Measurements from ENCODE around the gene PTPN4. TPM values are rescaled to one million over a fixed set of nuclear protein-coding genes. Genes with fewer than 3 reads are reported as not detected.

PTPN4 gene
- total RNA-seq, 1 donor, result 28.5 TPM

DNA sequence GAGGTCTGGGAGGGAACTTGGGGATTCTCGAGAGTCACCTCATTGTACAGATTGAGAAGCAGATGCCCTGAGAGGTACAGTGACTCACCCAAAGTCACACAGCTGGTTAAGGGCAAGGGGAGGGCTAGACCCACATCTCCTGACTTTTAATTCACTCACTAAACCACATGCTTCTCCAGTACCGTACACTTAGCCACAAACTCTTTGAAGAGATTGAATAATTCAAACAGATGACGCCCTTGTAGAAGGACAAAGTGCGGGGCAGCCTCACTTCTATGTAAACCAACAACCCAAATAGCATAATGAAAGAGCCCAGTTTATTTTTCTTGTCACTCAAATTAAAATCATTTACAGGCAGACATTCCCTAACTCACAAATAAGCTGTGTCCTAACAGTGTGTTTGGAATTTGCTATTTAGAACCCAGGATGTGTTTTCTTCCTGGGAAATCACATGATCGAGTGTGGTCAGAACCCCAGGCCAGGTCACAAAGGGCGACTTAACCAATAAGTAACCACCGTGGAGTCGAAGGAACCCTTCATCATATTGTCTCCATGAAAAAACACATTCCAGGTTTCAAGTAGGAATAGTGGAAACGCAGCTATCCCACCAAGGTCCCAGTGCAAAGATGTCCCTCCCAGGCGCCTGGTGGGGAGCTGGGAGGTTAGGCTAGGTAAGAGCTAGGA is 35.8 kb upstream of the PTPN4 start:
- H3K4me3 ChIP-seq (ENCODE audit: low read depth, low read length), result no peak overlapping the region
- no peak for DNase-seq (ENCODE audit: low read depth)
- TF ChIP-seq, protein P1, sequence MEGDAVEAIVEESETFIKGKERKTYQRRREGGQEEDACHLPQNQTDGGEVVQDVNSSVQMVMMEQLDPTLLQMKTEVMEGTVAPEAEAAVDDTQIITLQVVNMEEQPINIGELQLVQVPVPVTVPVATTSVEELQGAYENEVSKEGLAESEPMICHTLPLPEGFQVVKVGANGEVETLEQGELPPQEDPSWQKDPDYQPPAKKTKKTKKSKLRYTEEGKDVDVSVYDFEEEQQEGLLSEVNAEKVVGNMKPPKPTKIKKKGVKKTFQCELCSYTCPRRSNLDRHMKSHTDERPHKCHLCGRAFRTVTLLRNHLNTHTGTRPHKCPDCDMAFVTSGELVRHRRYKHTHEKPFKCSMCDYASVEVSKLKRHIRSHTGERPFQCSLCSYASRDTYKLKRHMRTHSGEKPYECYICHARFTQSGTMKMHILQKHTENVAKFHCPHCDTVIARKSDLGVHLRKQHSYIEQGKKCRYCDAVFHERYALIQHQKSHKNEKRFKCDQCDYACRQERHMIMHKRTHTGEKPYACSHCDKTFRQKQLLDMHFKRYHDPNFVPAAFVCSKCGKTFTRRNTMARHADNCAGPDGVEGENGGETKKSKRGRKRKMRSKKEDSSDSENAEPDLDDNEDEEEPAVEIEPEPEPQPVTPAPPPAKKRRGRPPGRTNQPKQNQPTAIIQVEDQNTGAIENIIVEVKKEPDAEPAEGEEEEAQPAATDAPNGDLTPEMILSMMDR (IDR thresholded peaks at IDR 0.05; ENCODE audit: insufficient read depth, low read depth, low read length), result no peak

DNA sequence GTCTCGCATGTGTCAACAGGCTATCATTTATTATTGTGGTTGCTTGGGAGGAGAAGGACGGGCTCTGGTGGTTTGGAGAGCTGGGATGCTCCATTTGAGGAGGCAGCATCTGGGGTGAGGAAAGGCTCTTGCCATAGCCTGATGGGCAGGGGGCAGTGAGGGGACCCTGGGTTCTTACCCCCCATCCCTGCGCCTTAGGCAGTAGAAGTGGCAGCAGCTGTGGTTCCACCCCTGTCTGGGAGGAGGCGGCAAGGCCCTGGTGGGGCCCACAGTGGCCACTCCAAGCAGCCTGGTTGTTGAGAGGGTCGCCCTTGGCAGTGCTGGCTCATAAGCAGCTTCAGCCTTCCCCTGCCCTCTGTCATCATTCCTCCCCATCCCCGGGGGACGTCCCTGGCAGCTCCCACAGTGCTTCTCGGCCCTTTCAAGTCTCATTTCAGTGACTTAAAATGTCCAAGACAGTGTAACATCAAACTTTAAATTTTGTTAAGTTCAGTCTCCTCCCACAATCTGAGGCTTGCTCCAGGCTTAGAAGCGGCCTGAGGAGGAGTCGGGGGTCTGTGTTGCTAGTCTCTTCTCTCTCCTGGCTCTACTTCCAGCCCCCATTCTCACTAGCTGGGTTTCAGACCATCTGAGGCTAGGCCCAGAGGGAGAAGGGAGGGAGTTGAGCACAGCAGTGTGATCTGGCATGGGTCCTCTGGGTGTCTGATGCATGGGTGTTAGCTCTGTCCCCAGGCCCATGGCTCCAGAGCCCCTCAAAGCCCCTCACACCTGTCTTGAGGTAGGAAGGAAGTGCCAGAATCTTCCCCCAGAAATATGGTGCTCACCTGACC is 34.9 kb upstream of the PTPN4 start:
- TF ChIP-seq, protein P1 (IDR thresholded peaks at IDR 0.05; ENCODE audit: insufficient read depth, low read depth, low read length), result no peak
- DNase-seq (ENCODE audit: low read depth), result no peak
- H3K4me3 ChIP-seq (ENCODE audit: low read depth, low read length), result no peak overlapping the region

DNA sequence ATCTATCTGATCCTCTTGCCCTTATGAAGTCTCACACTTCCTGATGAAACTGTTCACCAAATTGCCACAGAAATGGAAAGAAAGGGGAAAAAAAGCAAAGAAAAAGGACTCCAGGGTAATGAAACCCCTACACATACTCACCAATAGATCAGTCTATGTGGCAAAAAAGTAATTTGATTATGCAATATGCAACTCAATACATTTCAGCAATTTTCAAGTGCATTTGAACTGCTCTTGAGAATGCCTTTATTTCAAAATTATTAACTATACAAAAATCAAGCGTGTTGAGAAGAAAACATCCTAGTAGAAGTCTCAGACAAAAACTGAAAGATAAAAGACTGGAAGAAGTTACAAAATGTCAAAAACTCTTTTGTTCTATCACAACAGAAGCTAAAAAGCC is 32.2 kb upstream of the PTPN4 start:
- TF ChIP-seq, protein P1 (IDR thresholded peaks at IDR 0.05; ENCODE audit: insufficient read depth, low read depth, low read length), result no peak
- no peak for DNase-seq (ENCODE audit: low read depth)
- no peak overlapping the region for H3K4me3 ChIP-seq (ENCODE audit: low read depth, low read length)

DNA sequence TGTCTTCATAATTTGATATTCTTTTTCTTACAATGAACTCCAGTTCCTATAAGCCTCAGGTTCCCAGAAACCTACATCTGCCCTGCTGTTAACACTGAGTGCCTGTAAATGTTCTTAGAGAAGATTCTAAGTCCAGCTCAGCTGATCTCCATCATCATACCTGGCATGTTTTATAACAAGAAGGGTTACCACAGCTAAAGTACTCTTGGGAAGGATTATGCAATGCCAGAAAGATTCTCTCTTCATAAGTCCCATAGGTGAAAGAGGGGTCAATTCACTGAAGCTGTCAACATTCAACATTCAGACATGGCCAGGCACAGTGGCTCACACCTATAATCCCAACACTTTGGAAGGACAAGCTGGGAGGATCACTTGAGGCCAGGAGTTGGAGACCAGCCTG is 31.3 kb upstream of the PTPN4 start:
- TF ChIP-seq, protein P1 (IDR thresholded peaks at IDR 0.05; ENCODE audit: insufficient read depth, low read depth, low read length), result no peak
- no peak for DNase-seq (ENCODE audit: low read depth)
- H3K4me3 ChIP-seq (ENCODE audit: low read depth, low read length), result no peak overlapping the region

DNA sequence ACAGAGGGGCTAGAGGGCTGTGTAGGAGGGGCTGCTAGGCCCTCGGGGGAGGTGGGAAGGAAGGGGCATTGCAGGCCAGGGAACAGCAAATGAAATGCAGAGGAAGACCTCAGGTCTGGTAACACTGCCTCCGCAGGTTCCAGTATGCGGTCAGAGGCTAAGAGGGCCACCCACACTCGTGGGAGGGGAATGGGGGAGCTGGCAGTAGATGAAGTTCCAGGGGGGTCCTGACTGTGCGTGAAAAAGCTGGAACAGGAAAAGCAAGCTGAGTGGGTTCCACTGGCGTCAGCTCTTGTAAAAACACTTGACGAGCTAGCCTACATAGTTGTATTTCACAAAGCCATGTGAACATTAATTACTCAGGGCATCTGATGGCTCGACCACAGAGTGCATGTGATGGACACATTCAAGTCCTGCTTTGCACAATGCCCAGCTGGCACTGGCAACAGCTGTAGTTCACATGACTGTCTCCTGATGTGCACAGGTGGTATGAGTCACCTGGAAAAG is 29.0 kb upstream of the PTPN4 start:
- no peak overlapping the region for H3K4me3 ChIP-seq (ENCODE audit: low read depth, low read length)
- TF ChIP-seq, protein P1 (IDR thresholded peaks at IDR 0.05; ENCODE audit: insufficient read depth, low read depth, low read length), result no peak
- DNase-seq (ENCODE audit: low read depth), result no peak

DNA sequence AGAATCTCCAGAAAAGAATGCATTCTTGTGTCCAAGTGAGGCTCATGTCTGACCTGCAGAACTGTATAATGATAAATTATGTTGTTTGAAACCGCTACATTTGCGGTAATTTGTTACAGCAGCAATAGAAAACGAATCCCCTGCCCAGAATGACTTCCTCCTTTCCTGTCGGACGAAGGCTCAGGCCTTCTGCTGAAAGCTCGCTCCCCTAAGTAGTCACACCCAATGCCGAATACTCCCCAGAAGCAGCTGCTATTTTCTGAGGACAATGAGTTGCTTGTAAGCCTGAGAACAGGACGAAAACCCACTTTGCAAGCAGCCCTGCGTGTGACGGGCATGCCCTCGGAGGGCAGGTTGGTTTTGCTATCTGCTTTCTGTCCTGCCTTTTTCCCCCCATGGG is 27.7 kb upstream of the PTPN4 start:
- DNase-seq (ENCODE audit: low read depth), result no peak
- H3K4me3 ChIP-seq (ENCODE audit: low read depth, low read length), result no peak overlapping the region
- TF ChIP-seq, protein P1 (IDR thresholded peaks at IDR 0.05; ENCODE audit: insufficient read depth, low read depth, low read length), result no peak

All from fibroblast of villous mesenchyme (primary cell).